D721Med (cell line): ENCODE measurements around the gene PLEKHM3.

Experiments used
- DNase-seq: peaks from one replicate; pipeline ENCODE4 v3.0.0; 2011; ENCODE audit warnings: low spot score; ENCODE audit not compliant: insufficient read length
- FAIRE-seq: peaks from 2 replicates; lab custom pipeline; 2011; peaks lifted over from hg19 to GRCh38; lab: Jason Lieb, UNC
- CTCF ChIP-seq: IDR thresholded peaks from 2 replicates; pipeline ENCODE4 v1.5.1; 2012; ENCODE audit warnings: mild to moderate bottlenecking, control low read depth; ENCODE audit not compliant: insufficient read depth; ENCODE audit errors: missing control alignments

The PLEKHM3 gene

GRCh38 chr2:207790898-207791297, 234.4 kb downstream of the PLEKHM3 start:
- no peak for TF ChIP-seq CTCF
- FAIRE-seq = no peak
- no peak for DNase-seq

GRCh38 chr2:207787800-207788199, 237.5 kb downstream of the PLEKHM3 start:
- DNase-seq = no peak
- TF ChIP-seq CTCF = no peak
- FAIRE-seq = no peak

GRCh38 chr2:207787017-207787416, 238.3 kb downstream of the PLEKHM3 start:
- DNase-seq = no peak
- no peak for FAIRE-seq
- no peak for TF ChIP-seq CTCF

GRCh38 chr2:207784898-207785297, 240.4 kb downstream of the PLEKHM3 start:
- TF ChIP-seq CTCF = no peak
- FAIRE-seq (no peak), DNase-seq (no peak)

- TF ChIP-seq CTCF = no peak
- FAIRE-seq (no peak), DNase-seq (no peak)
Observed at GRCh38 chr2:207783514-207783913, 241.8 kb downstream of the PLEKHM3 start.

- no peak for FAIRE-seq
- no peak for DNase-seq
- no peak for TF ChIP-seq CTCF
Observed at GRCh38 chr2:207782238-207783030, 242.9 kb downstream of the PLEKHM3 start.

GRCh38 chr2:207779523-207779922, 245.8 kb downstream of the PLEKHM3 start:
- DNase-seq (no peak), FAIRE-seq (no peak)
- TF ChIP-seq CTCF = no peak
